ENCODE measurements around the gene OPCML. TPM values are rescaled to one million over a fixed set of nuclear protein-coding genes. Genes with fewer than 3 reads are reported as not detected.

OPCML gene
- polyA plus RNA-seq, 3 donors, result not detected

DNA sequence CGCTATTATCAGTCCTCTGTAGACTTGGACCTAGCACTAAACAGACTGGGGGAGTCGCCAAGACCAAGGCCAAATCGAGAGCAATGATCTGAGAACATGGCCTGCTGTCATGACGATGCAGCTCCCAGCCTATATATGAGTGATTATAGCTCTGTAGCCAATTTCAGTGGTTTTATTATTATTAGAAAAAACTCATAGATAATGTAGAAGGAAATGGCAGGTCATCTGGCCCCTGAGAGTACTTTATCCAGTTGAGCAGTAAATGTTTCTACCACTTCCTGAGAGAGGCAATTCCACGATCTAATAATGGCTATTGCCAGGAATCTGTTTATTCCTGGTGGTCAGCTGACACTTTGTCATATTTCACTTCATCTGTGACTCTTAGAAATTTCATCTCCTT, 666.7 kb downstream of the OPCML start:
- Mint-ChIP-seq H3K4me1 (no peaks in the 10 kb centered on the region), H3K36me3 (no peaks in the 10 kb centered on the region), H3K27me3 (ENCODE audit: low read depth in 3 of 3) (peaks cover 0 to 2% (median 0%) of the 10 kb centered on the region in 3 donors), H3K27ac (no peak overlapping the region), H3K9me3 (peaks cover 0 to 7% (median 3%) of the 10 kb centered on the region in 7 donors), H3K4me3 (no peak overlapping the region)
- peaks cover 0 to 8% of the 10 kb centered on the region in 2 donors for H3K9me3 ChIP-seq (replicated peaks in 1 of 2; ENCODE audit: control insufficient read depth in 1 of 2, insufficient read depth in 1 of 2, low read length in 2 of 2)
- no peak overlapping the region for H3K27ac ChIP-seq (ENCODE audit: low read depth in 1 of 2, low read length in 2 of 2)
- no peak overlapping the region for H3K4me2 ChIP-seq (replicated peaks; ENCODE audit: extremely low read depth, low read length, poor library complexity, severe bottlenecking)
- H4K20me1 ChIP-seq (ENCODE audit: insufficient read depth, low read length), result no peaks in the 10 kb centered on the region
- TF ChIP-seq, protein P1, sequence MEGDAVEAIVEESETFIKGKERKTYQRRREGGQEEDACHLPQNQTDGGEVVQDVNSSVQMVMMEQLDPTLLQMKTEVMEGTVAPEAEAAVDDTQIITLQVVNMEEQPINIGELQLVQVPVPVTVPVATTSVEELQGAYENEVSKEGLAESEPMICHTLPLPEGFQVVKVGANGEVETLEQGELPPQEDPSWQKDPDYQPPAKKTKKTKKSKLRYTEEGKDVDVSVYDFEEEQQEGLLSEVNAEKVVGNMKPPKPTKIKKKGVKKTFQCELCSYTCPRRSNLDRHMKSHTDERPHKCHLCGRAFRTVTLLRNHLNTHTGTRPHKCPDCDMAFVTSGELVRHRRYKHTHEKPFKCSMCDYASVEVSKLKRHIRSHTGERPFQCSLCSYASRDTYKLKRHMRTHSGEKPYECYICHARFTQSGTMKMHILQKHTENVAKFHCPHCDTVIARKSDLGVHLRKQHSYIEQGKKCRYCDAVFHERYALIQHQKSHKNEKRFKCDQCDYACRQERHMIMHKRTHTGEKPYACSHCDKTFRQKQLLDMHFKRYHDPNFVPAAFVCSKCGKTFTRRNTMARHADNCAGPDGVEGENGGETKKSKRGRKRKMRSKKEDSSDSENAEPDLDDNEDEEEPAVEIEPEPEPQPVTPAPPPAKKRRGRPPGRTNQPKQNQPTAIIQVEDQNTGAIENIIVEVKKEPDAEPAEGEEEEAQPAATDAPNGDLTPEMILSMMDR (IDR thresholded peaks at IDR 0.05), result no peak
- no peak overlapping the region for H2AFZ ChIP-seq (ENCODE audit: insufficient read depth, low read depth, low read length, poor library complexity, severe bottlenecking)
- no peak overlapping the region for H3K9ac ChIP-seq (ENCODE audit: insufficient read depth, low read length, poor library complexity, severe bottlenecking)
- no peaks in the 10 kb centered on the region for H3K36me3 ChIP-seq (replicated peaks in 1 of 2; ENCODE audit: control insufficient read depth in 1 of 2, insufficient read depth in 2 of 2, low read length in 2 of 2)
- no peaks in the 10 kb centered on the region for H3K4me1 ChIP-seq (ENCODE audit: control insufficient read depth in 1 of 2, insufficient read depth in 2 of 2, low read length in 2 of 2)
- no peak for DNase-seq
- WGBS (ENCODE audit: insufficient coverage), result 100% methylated on average over 1 of the region's 5 CpGs
- no peaks in the 10 kb centered on the region for H3K79me2 ChIP-seq (ENCODE audit: insufficient read depth, low read length)
- intact Hi-C loops (cut with micrococcal nuclease), result no loop called here
- no peaks in the 10 kb centered on the region for H3K27me3 ChIP-seq (ENCODE audit: control insufficient read depth in 2 of 2, insufficient read depth in 2 of 2, low read length in 2 of 2)
- no peak overlapping the region for H3K4me3 ChIP-seq (replicated peaks in 1 of 3; ENCODE audit: low read depth in 2 of 3, low read length in 3 of 3)

DNA sequence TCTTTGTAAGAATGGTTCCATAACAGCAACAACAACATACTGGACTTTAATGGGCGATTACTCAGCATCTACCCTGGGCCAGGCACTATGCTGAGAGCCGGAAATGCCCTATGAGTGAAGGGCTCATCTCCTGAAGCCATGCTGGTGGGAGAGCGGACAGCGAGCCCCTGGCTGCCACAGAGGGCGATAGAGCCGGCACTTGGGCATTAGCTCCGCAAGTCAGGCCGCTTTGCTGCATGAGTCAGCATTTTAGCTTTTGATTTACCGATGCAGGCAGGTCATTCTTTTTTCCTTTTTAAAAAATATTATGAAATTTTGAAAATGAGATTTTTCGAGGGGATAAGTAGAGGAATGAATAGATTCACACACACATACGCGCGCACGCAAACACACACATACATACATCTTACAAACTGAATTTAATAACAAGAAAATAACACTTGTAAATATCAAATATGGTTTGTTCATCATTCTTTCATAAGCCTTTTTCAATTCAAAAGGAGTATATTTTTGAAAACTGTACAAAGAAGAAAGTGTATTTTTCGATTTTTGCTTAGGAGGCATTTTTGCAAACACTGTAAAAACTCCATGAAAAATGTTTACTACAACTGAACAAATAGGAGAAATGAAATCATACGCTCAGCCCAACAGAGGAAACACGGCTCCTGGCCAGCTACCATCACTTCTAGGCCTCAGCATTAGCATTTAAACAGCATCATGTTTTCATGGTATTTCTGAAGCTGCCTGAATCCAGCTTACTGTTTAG, 667.3 kb downstream of the OPCML start:
- Histone ChIP-seq H3K4me3 (replicated peaks in 1 of 3; ENCODE audit: low read depth in 2 of 3, low read length in 3 of 3) (no peak overlapping the region), H3K36me3 (replicated peaks in 1 of 2; ENCODE audit: control insufficient read depth in 1 of 2, insufficient read depth in 2 of 2, low read length in 2 of 2) (no peaks in the 10 kb centered on the region), H2AFZ (ENCODE audit: insufficient read depth, low read depth, low read length, poor library complexity, severe bottlenecking) (no peak overlapping the region), H3K27me3 (ENCODE audit: control insufficient read depth in 2 of 2, insufficient read depth in 2 of 2, low read length in 2 of 2) (no peaks in the 10 kb centered on the region), H3K4me1 (ENCODE audit: control insufficient read depth in 1 of 2, insufficient read depth in 2 of 2, low read length in 2 of 2) (no peaks in the 10 kb centered on the region), H3K79me2 (ENCODE audit: insufficient read depth, low read length) (no peaks in the 10 kb centered on the region), H3K4me2 (replicated peaks; ENCODE audit: extremely low read depth, low read length, poor library complexity, severe bottlenecking) (no peak overlapping the region), H3K9ac (ENCODE audit: insufficient read depth, low read length, poor library complexity, severe bottlenecking) (no peak overlapping the region), H3K27ac (ENCODE audit: low read depth in 1 of 2, low read length in 2 of 2) (no peak overlapping the region), H3K9me3 (replicated peaks in 1 of 2; ENCODE audit: control insufficient read depth in 1 of 2, insufficient read depth in 1 of 2, low read length in 2 of 2) (peaks cover 0 to 8% of the 10 kb centered on the region in 2 donors), H4K20me1 (ENCODE audit: insufficient read depth, low read length) (no peaks in the 10 kb centered on the region)
- intact Hi-C loops (cut with micrococcal nuclease), result no loop called here
- Mint-ChIP-seq H3K4me1 (no peaks in the 10 kb centered on the region), H3K9me3 (peaks cover 0 to 7% (median 3%) of the 10 kb centered on the region in 7 donors), H3K36me3 (no peaks in the 10 kb centered on the region), H3K27ac (no peak overlapping the region), H3K27me3 (ENCODE audit: low read depth in 3 of 3) (peaks cover 0 to 2% (median 0%) of the 10 kb centered on the region in 3 donors), H3K4me3 (no peak overlapping the region)
- no peak for DNase-seq
- TF ChIP-seq, protein P1 (IDR thresholded peaks at IDR 0.05), result no peak
- 91% methylated on average over 8 of the region's 17 CpGs for WGBS (ENCODE audit: insufficient coverage)
